Activated CD4-positive, alpha-beta T cell treated with anti-CD3 and anti-CD28 coated beads, Interleukin-10, Interleukin-2, amounts not matched to agents 100 ng/mL and 50 ng/mL, durations not matched to agents 16 hours and 8 hours (primary cell): ENCODE measurements around the gene EGFR.
"Not testable (repeated sequence)": the region's sequence is repeated elsewhere in the genome, so short reads cannot be mapped to it uniquely, and the experiment has no call there.

Experiments used
- DNase-seq: peaks from one replicate; pipeline ENCODE4 v3.0.0-alpha.2; 2020

EGFR gene

GRCh38 chr7:55016061-55016745 lies 2.6 kb upstream of the EGFR start:
- DNase-seq: no peak

GRCh38 chr7:55016746-55017090 lies 2.1 kb upstream of the EGFR start:
- DNase-seq: no peak

- DNase-seq: no peak
These were observed 976 bp upstream of the EGFR start for GRCh38 chr7:55017841-55018240.

- DNase-seq: no peak
These were observed 424 bp downstream of the EGFR start for GRCh38 chr7:55019191-55019690.

- no peak for DNase-seq
These were observed 1.1 kb downstream of the EGFR start for GRCh38 chr7:55019691-55020465.

- no peak for DNase-seq
These were observed 1.7 kb downstream of the EGFR start for GRCh38 chr7:55020466-55020871.

GRCh38 chr7:55021053-55021452 lies 2.2 kb downstream of the EGFR start:
- DNase-seq: no peak

- no peak for DNase-seq
These were observed 3.5 kb downstream of the EGFR start for GRCh38 chr7:55022002-55022985.

- no peak for DNase-seq
These were observed 5.2 kb downstream of the EGFR start for GRCh38 chr7:55023841-55024505.

- DNase-seq: no peak
These were observed 6.0 kb downstream of the EGFR start for GRCh38 chr7:55024776-55025175.

GRCh38 chr7:55026086-55026790 lies 7.4 kb downstream of the EGFR start:
- DNase-seq: no peak

- DNase-seq: no peak
These were observed 8.2 kb downstream of the EGFR start for GRCh38 chr7:55026867-55027490.

- no peak for DNase-seq
These were observed 9.2 kb downstream of the EGFR start for GRCh38 chr7:55028011-55028410.

- no peak for DNase-seq
These were observed 11.5 kb downstream of the EGFR start for GRCh38 chr7:55030314-55030713.

- DNase-seq: no peak
These were observed 12.3 kb downstream of the EGFR start for GRCh38 chr7:55031075-55031474.

- no peak for DNase-seq
These were observed 13.4 kb downstream of the EGFR start for GRCh38 chr7:55032069-55032699.

GRCh38 chr7:55033236-55033846 lies 14.5 kb downstream of the EGFR start:
- no peak for DNase-seq

GRCh38 chr7:55034776-55035175 lies 16.0 kb downstream of the EGFR start:
- no peak for DNase-seq

- DNase-seq: not testable (repeated sequence)
These were observed 16.6 kb downstream of the EGFR start for GRCh38 chr7:55035410-55035809.

GRCh38 chr7:55036950-55037736 lies 18.3 kb downstream of the EGFR start:
- DNase-seq: no peak
